Measurements from ENCODE around the gene PPP1R14C. TPM values are rescaled to one million over a fixed set of nuclear protein-coding genes. Genes with fewer than 3 reads are reported as not detected.

The PPP1R14C gene
- total and polyA plus RNA-seq, 2 of the 13 experiments (the other 11 are each of a cell fraction or from before 2014, with no cell fraction given): not detected

GRCh38 chr6:150172929-150173328, 30.1 kb downstream of the PPP1R14C start:
- WGBS (ENCODE audit: low lambda C conversion rate): 1% methylated on average over 2 of the region's 2 CpGs
- no peaks in the 10 kb centered on the region for H3K9me3 ChIP-seq (ENCODE audit: low read length)
- H3K27ac ChIP-seq (ENCODE audit: extremely low read length, insufficient read depth, low read length): no peak overlapping the region
- CTCF ChIA-PET (ENCODE audit: low intra/inter-chr PET ratio, low total read pairs): no interaction called here
- BruUV-seq (replicated peaks): no TSS peak
- no peak overlapping the region for H3K4me3 ChIP-seq (replicated peaks in 1 of 3; ENCODE audit: insufficient read depth in 1 of 3, low read depth in 2 of 3, low read length in 3 of 3)
- FAIRE-seq: no peak
- no peaks in the 10 kb centered on the region for H3K79me2 ChIP-seq (ENCODE audit: insufficient read depth, low read length)
- no peaks in the 10 kb centered on the region for H3K36me3 ChIP-seq (replicated peaks in 1 of 2; ENCODE audit: control insufficient read depth in 1 of 2, insufficient read depth in 2 of 2, low read length in 2 of 2)
- no peaks in the 10 kb centered on the region for H4K20me1 ChIP-seq (ENCODE audit: insufficient read depth, low read length)
- TF ChIP-seq ZBTB38 (CRISPR knock-in tag; IDR thresholded peaks at IDR 0.05): no peak
- no peak for TF ChIP-seq SAFB2 (CRISPR knock-in tag; IDR thresholded peaks at IDR 0.05; ENCODE audit: borderline replicate concordance, low read depth)
- no peak for TF ChIP-seq ZNF510 (CRISPR knock-in tag; IDR thresholded peaks at IDR 0.05; ENCODE audit: low read depth)
- TF ChIP-seq, protein P1, sequence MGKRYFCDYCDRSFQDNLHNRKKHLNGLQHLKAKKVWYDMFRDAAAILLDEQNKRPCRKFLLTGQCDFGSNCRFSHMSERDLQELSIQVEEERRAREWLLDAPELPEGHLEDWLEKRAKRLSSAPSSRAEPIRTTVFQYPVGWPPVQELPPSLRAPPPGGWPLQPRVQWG (CRISPR knock-in tag; IDR thresholded peaks at IDR 0.05; ENCODE audit: borderline replicate concordance, low read depth): no peak
- TF ChIP-seq REST (IDR thresholded peaks at IDR 0.05; ENCODE audit: borderline replicate concordance in 1 of 2, low read depth in 1 of 2, low read length in 2 of 2): no peak
- TF ChIP-seq ZNF768 (CRISPR knock-in tag; IDR thresholded peaks at IDR 0.05): no peak
- TF ChIP-seq ATAD3A (CRISPR knock-in tag; IDR thresholded peaks at IDR 0.05): no peak
- no peak for TF ChIP-seq ZNF784 (CRISPR knock-in tag; IDR thresholded peaks at IDR 0.05; ENCODE audit: borderline replicate concordance)
- TF ChIP-seq, protein P2, sequence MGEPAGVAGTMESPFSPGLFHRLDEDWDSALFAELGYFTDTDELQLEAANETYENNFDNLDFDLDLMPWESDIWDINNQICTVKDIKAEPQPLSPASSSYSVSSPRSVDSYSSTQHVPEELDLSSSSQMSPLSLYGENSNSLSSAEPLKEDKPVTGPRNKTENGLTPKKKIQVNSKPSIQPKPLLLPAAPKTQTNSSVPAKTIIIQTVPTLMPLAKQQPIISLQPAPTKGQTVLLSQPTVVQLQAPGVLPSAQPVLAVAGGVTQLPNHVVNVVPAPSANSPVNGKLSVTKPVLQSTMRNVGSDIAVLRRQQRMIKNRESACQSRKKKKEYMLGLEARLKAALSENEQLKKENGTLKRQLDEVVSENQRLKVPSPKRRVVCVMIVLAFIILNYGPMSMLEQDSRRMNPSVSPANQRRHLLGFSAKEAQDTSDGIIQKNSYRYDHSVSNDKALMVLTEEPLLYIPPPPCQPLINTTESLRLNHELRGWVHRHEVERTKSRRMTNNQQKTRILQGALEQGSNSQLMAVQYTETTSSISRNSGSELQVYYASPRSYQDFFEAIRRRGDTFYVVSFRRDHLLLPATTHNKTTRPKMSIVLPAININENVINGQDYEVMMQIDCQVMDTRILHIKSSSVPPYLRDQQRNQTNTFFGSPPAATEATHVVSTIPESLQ (CRISPR knock-in tag; conservative IDR thresholded peaks at IDR 0.05): no peak
- no peak for TF ChIP-seq PHF20 (CRISPR knock-in tag; IDR thresholded peaks at IDR 0.05)
- TF ChIP-seq, protein P3, sequence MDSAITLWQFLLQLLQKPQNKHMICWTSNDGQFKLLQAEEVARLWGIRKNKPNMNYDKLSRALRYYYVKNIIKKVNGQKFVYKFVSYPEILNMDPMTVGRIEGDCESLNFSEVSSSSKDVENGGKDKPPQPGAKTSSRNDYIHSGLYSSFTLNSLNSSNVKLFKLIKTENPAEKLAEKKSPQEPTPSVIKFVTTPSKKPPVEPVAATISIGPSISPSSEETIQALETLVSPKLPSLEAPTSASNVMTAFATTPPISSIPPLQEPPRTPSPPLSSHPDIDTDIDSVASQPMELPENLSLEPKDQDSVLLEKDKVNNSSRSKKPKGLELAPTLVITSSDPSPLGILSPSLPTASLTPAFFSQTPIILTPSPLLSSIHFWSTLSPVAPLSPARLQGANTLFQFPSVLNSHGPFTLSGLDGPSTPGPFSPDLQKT (CRISPR knock-in tag; IDR thresholded peaks at IDR 0.05; ENCODE audit: borderline replicate concordance): no peak
- no peak for TF ChIP-seq PITX1 (CRISPR knock-in tag; IDR thresholded peaks at IDR 0.05)
- TF ChIP-seq, protein P4, sequence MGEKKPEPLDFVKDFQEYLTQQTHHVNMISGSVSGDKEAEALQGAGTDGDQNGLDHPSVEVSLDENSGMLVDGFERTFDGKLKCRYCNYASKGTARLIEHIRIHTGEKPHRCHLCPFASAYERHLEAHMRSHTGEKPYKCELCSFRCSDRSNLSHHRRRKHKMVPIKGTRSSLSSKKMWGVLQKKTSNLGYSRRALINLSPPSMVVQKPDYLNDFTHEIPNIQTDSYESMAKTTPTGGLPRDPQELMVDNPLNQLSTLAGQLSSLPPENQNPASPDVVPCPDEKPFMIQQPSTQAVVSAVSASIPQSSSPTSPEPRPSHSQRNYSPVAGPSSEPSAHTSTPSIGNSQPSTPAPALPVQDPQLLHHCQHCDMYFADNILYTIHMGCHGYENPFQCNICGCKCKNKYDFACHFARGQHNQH (CRISPR knock-in tag; IDR thresholded peaks at IDR 0.05): no peak
- ATAC-seq: no peak
- H3K4me1 ChIP-seq (ENCODE audit: insufficient read depth, low read length): peaks cover 6% of the 10 kb centered on the region
- peaks cover 2 to 15% of the 10 kb centered on the region in 2 experiments; a peak in 4 of 5 replicates for H3K27me3 ChIP-seq (ENCODE audit: control insufficient read depth in 1 of 2, insufficient read depth in 2 of 2, low read length in 2 of 2)
- in situ Hi-C loops (cut with HindIII; ENCODE audit: extremely low pct_ligation_motif_present, low pct_unique_long_range_greater_than_20kb): no loop called here
- no peak overlapping the region for H3K4me2 ChIP-seq (ENCODE audit: low read depth, low read length)
- DNase-seq (ENCODE audit: low spot score): no peak
- POLR2A ChIA-PET: no interaction called here
- no peak overlapping the region for H2AFZ ChIP-seq (ENCODE audit: low read length)
- intact Hi-C loops (cut with micrococcal nuclease; ENCODE audit: unreplicated experiment): no loop called here
- no peak overlapping the region for H3K9ac ChIP-seq (ENCODE audit: insufficient read depth, low read depth, low read length)

Data from HepG2 (cell line).